Dedifferentiated amniotic fluid mesenchymal stem cell (primary cell): ENCODE data around the gene APAF1.
"Not testable (repeated sequence)": the region's sequence is repeated elsewhere in the genome, so short reads cannot be mapped to it uniquely, and the experiment has no call there.

Source experiments
- DNase-seq: peaks from one replicate; pipeline ENCODE4 v3.0.0-alpha.2; 2016; ENCODE audit errors: extremely low spot score

Gene APAF1

GRCh38 chr12:98644712-98645571, at the start of gene APAF1, which contains the start of gene IKBIP:
Gene APAF1 (plus strand): TSS chr12:98645290. CDS start chr12:98648360, 3,070 bp downstream.
Gene IKBIP (minus strand): TSS chr12:98644788. CDS start chr12:98644701, 87 bp downstream.
- peak; percentile 93 for DNase-seq

GRCh38 chr12:98597313-98597712, 47.8 kb upstream of the APAF1 start:
- DNase-seq: not testable (repeated sequence)

- DNase-seq: no peak
Observed at GRCh38 chr12:98601924-98602323, 43.2 kb upstream of the APAF1 start.

- DNase-seq: no peak
Observed at GRCh38 chr12:98606359-98606988, 38.6 kb upstream of the APAF1 start.

- no peak for DNase-seq
Observed at GRCh38 chr12:98610596-98610995, 34.5 kb upstream of the APAF1 start.

- no peak for DNase-seq
Observed at GRCh38 chr12:98612696-98613334, 32.3 kb upstream of the APAF1 start.

- DNase-seq: no peak
Observed at GRCh38 chr12:98618952-98619351, 26.1 kb upstream of the APAF1 start.

GRCh38 chr12:98635657-98636323, 9.3 kb upstream of the APAF1 start:
- peak; percentile 54 for DNase-seq

GRCh38 chr12:98637068-98637467, 8.0 kb upstream of the APAF1 start:
- DNase-seq: no peak

- DNase-seq: no peak
Observed at GRCh38 chr12:98638009-98638408, 7.1 kb upstream of the APAF1 start.

- no peak for DNase-seq
Observed at GRCh38 chr12:98639491-98639890, 5.6 kb upstream of the APAF1 start.

GRCh38 chr12:98642801-98643200, 2.3 kb upstream of the APAF1 start:
- not testable (repeated sequence) for DNase-seq

GRCh38 chr12:98644433-98644711, 718 bp upstream of the APAF1 start:
- no peak for DNase-seq

- DNase-seq: peak; percentile 17
Observed at GRCh38 chr12:98645572-98646067, 530 bp downstream of the APAF1 start.

- DNase-seq: peak; percentile 38
Observed at GRCh38 chr12:98646294-98647090, 1.4 kb downstream of the APAF1 start.

- DNase-seq: no peak
Observed at GRCh38 chr12:98651328-98651727, 6.2 kb downstream of the APAF1 start.

- DNase-seq: peak; percentile 74
Observed at GRCh38 chr12:98653866-98654493, 8.9 kb downstream of the APAF1 start.

- DNase-seq: no peak
Observed at GRCh38 chr12:98656289-98657101, 11.4 kb downstream of the APAF1 start.

- no peak for DNase-seq
Observed at GRCh38 chr12:98660521-98660920, 15.4 kb downstream of the APAF1 start.

- no peak for DNase-seq
Observed at GRCh38 chr12:98669751-98670150, 24.7 kb downstream of the APAF1 start.
